AG09319 (cell line): ENCODE measurements around the gene GCNA.

Experiments used
- DNase-seq: peaks from one replicate; pipeline ENCODE4 v3.0.0-alpha.2; 2010; ENCODE audit warnings: low read depth; ENCODE audit errors: extremely low read depth
- TF ChIP-seq, protein P1 (sequence below): IDR thresholded peaks from 2 replicates; pipeline ENCODE4 v1.5.1; 2011; ENCODE audit warnings: low read depth, mild to moderate bottlenecking, inconsistent platforms, low read length, moderate library complexity

Gene GCNA

GRCh38 chrX:71622032-71622575, 43.9 kb downstream of the GCNA start:
- TF ChIP-seq, protein P1, sequence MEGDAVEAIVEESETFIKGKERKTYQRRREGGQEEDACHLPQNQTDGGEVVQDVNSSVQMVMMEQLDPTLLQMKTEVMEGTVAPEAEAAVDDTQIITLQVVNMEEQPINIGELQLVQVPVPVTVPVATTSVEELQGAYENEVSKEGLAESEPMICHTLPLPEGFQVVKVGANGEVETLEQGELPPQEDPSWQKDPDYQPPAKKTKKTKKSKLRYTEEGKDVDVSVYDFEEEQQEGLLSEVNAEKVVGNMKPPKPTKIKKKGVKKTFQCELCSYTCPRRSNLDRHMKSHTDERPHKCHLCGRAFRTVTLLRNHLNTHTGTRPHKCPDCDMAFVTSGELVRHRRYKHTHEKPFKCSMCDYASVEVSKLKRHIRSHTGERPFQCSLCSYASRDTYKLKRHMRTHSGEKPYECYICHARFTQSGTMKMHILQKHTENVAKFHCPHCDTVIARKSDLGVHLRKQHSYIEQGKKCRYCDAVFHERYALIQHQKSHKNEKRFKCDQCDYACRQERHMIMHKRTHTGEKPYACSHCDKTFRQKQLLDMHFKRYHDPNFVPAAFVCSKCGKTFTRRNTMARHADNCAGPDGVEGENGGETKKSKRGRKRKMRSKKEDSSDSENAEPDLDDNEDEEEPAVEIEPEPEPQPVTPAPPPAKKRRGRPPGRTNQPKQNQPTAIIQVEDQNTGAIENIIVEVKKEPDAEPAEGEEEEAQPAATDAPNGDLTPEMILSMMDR: no peak
- no peak for DNase-seq

DNA sequence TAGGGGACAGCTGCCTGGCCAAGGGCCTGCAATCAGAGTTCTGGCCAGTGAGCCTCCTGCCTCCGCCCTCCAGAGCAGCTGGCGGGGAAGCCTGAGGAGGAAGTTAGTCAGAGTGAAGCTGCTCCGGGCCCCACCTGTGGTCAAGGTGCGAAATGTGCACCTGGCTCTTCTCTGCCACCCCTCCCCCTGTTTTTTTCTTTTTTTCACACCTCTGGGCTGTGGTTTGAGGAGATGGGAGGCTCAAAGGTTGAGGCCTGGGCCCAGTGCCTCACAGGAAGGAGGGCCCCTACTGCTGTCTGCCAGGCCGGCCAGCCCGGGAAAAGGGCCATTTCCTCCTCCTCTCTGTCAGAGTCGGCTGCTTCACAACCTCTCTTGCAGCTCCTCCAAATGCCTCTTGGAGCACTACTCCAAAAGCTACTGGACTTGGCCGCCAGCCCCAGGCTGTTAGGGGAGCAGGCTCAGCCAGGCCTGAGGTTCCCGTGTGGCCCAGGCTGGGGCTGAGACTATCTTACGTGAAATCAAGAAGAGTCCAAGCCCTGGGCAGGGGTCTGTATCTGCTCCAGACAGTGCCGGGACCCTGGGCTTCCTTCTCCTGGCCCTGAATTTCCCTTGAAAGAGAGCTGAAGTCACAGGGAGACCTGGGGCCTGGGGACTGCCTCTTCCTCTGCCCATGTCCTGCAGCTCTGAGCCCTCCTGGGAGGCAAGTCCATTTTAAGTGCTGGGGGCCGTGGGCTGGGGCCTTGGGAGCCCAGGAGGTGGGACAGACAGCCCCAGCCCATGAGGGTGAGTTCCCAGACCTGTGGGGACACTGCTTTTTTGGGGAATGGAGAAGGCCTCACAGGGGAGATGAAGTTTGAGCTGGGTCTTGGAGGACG, 44.6 kb downstream of the GCNA start:
- DNase-seq: peak; percentile 27
- TF ChIP-seq, protein P1: peak; percentile 28

DNA sequence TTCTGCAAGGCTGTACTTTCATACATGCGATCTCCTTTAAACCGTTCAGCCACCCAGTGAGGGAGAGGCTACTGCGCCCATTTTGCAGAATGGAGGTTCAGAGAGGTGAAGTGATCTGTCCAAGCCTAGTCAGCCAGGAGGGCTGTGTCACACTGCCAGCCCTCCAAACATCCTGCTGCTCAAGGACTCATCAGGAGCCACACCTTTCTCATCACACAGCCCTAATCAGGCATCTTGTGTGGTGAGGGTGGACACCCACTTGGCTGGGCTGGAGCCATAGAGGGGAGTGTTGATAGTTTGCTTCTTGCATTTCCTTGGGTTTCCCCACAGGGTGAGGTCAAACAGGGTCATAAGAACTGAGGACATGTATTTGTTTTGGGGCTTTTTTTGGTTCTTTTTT, 45.5 kb downstream of the GCNA start:
- no peak for DNase-seq

DNA sequence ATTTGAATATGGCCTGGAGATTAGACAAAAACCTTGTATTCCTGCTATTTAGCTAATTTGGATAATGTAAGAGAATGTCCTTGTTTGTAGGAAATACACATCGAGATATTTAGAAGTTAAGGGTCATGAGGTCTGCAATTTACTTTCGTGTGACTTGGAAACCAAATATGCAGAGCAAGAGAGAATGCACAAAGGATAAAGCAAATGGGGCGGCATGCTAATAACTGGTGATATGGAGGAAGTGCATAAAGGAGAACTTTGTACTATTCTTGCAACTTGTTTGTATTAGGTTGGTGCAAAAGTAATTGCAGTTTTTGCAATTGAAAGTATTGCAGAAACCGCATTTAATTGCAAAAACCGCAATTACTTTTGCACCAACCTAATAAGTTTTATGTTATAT, 47.2 kb downstream of the GCNA start:
- TF ChIP-seq, protein P1: no peak
- no peak for DNase-seq

More for the DNA sequence above, 45.5 kb downstream of the GCNA start:
- TF ChIP-seq, protein P1: no peak

DNA sequence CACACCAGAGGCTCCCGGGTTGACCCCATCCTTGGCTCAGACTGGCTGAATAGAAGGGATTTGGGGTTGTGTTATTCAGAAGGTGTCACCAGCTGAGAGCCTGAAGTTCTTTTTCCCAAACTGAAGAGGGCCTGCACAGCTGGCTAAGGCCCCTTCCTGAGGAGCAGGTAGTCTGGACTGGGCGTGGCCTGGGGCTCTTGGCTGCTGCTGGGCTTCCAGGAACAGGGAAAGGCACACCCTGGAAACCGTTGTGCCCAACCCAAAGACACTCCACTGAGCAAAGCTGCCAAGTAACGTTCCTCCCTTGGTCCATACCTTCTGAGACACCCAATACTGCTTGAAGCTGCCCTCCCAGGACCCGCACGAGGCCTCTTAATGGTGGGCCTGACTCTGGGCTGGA, 48.3 kb downstream of the GCNA start:
- DNase-seq: no peak
- TF ChIP-seq, protein P1: no peak

DNA sequence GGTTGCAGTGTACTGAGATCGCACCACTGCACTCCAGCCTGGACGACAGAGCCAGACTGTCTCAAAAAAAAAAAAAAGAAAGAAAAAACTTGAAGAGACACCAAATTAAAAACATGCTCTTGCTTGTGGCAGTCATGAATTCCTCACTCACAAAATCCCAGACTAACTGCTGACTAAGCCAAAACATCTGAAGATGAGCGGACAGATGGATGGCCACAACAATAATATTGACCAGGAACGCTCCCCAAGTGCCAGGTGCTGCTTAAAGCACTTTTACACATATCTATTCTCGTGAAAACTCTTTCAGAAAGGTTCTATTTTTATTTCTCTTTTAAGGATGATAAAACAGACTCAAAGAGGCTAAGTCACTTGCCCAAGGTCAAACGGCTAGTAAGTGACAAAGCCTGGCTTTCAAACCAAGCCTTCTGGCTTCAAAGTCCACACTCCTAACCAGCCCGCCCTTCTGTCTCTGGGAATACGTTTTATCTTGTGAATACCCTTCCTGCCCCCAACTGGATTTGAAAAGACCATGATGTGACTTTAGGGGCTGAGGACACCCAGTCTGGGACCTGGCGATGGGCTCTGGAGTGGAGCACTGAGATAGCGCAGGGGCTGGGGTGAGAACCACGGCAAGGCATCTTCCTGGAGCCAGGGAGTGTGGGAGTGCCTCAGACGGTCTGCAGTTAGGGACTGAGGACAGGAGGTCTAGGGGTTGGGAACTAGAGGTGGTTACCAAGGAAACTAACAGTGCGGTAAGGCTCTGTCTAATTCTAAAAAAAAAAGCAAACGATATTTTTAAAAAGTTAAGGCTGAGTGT, 49.6 kb downstream of the GCNA start:
- TF ChIP-seq, protein P1: no peak
- no peak for DNase-seq
